IgD-negative memory B cell (primary cell): ENCODE measurements around the gene SYNE3. TPM values are rescaled to one million over a fixed set of nuclear protein-coding genes. Genes with fewer than 3 reads are reported as not detected.

Source experiments
- H3K27ac Mint-ChIP-seq, 3 donors: one replicate each; pipeline ENCODE4 v1.8.0; 2020 to 2022; ENCODE audit warnings: mild to moderate bottlenecking in 3 of 3, mixed read lengths in 3 of 3, moderate library complexity in 1 of 3
- H3K27me3 Mint-ChIP-seq: one replicate; pipeline ENCODE4 v1.8.0; 2021; ENCODE audit warnings: mixed read lengths
- H3K36me3 Mint-ChIP-seq: one replicate; pipeline ENCODE4 v1.8.0; 2020; ENCODE audit warnings: mild to moderate bottlenecking, mixed read lengths
- H3K4me1 Mint-ChIP-seq, 3 donors: one replicate each; pipeline ENCODE4 v1.8.0; 2020 to 2022; ENCODE audit warnings: mixed read lengths in 3 of 3, mild to moderate bottlenecking in 1 of 3
- H3K4me3 Mint-ChIP-seq, 4 donors: one replicate each; pipeline ENCODE4 v1.8.0; 2020 to 2022; ENCODE audit warnings: mild to moderate bottlenecking in 4 of 4, mixed read lengths in 4 of 4, moderate library complexity in 3 of 4
- H3K9me3 Mint-ChIP-seq, 3 donors: one replicate each; pipeline ENCODE4 v1.8.0; 2020 to 2021; ENCODE audit warnings: mixed read lengths in 3 of 3, mild to moderate bottlenecking in 1 of 3
- polyA plus RNA-seq: library from polyadenylated mRNA; unstranded; fragments of 300-500 nt; fragmentation: Illumina TruSeq; gene quantifications from one replicate; pipeline ENCODE4 v1.2.3, GENCODE V29; 2021

The SYNE3 gene
- polyA plus RNA-seq, 1 donor from 2014 or later, result 8.8 TPM

GRCh38 chr14:95535226-95536021 is 19.0 kb upstream of the SYNE3 start:
- H3K36me3 Mint-ChIP-seq, result peaks cover 2% of the 10 kb centered on the region
- no peaks in the 10 kb centered on the region for H3K27me3 Mint-ChIP-seq
- peaks cover 23 to 50% (median 36%) of the 10 kb centered on the region in 3 donors for H3K4me1 Mint-ChIP-seq
- peak overlapping the region; percentile 74 to 87 (median 83) for H3K27ac Mint-ChIP-seq
- no peaks in the 10 kb centered on the region for H3K9me3 Mint-ChIP-seq
- H3K4me3 Mint-ChIP-seq, result peak overlapping the region; percentile 85 to 95 (median 90)

DNA sequence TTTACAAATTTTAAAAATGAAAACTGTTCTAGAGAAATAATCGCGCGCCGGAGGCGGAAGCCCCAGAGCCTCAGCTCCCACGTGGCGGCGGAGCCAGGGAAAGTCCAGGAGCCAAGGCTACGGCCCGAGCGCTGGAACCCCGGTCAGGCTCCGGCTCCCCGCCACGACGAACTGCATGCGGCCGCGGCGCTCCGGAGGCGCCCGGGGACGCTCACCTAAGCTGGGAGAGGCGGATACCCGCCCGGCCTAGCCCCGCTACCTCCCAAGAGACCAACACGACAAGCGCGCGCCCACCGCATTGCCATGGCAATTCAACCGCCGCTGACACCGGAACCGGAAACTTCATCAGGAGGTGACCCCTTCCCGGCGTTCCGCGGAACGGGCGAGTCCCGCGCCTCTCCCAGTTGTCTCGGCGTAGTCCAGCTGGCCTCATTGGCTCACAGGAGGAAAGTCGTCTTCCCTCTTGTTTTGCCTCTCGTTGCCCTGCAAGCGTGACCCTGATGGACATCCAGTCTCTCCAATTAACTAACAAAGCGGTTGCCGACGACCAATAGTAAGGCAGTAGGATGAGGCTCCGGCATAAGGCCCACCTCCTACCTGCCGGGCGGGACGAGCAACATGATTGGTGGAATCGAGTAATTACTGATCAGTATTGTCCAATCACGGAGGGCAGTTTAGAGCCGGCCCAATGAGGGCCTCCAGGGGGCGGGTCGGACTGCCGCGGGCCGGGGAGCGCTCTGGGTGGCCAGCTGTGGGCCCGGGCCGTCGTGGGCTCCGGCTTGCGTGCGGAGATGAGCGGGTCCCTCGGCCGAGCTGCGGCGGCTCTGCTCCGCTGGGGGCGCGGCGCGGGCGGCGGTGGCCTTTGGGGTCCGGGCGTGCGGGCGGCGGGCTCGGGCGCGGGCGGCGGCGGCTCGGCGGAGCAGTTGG is 18.1 kb upstream of the SYNE3 start, which contains the start of gene GLRX5:
Gene GLRX5 (plus strand): TSS at position 752 of the 927 bp plus-strand sequence. CDS start 40 bp downstream, at position 792.
- H3K27me3 Mint-ChIP-seq, result no peaks in the 10 kb centered on the region
- H3K36me3 Mint-ChIP-seq, result peaks cover 2% of the 10 kb centered on the region
- peak within 1 kb of the TSS; percentile 81 to 98 (median 83) for H3K27ac Mint-ChIP-seq
- no peaks in the 10 kb centered on the region for H3K9me3 Mint-ChIP-seq
- H3K4me3 Mint-ChIP-seq, result peak within 1 kb of the TSS; percentile 85 to 95 (median 92)
- peaks cover 23 to 47% (median 36%) of the 10 kb centered on the region in 3 donors for H3K4me1 Mint-ChIP-seq

DNA sequence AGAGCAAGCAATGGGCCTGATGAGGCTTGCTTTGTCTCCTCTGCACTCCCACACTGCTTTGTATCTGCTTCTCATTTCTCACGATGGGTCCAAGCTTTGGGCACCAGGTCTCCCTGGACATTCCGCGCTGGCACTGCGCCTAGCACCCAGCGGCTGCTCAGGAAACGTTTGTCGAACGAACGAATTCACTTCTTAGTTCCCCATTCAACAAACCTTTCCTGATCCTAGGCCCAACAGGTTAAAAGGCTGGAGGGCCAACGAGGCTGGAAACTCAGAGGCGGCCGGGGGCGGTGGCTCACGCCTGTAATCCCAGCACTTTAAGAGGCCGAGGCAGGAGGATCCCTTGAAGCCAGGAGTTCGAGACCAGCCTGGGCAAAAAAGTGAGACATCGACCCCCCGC is 17.4 kb upstream of the SYNE3 start:
- peak overlapping the region; percentile 81 to 98 (median 83) for H3K27ac Mint-ChIP-seq
- peaks cover 2% of the 10 kb centered on the region for H3K36me3 Mint-ChIP-seq
- H3K4me3 Mint-ChIP-seq, result peak overlapping the region; percentile 82 to 95 (median 92)
- H3K9me3 Mint-ChIP-seq, result no peaks in the 10 kb centered on the region
- H3K27me3 Mint-ChIP-seq, result no peaks in the 10 kb centered on the region
- peaks cover 23 to 47% (median 40%) of the 10 kb centered on the region in 3 donors for H3K4me1 Mint-ChIP-seq

DNA sequence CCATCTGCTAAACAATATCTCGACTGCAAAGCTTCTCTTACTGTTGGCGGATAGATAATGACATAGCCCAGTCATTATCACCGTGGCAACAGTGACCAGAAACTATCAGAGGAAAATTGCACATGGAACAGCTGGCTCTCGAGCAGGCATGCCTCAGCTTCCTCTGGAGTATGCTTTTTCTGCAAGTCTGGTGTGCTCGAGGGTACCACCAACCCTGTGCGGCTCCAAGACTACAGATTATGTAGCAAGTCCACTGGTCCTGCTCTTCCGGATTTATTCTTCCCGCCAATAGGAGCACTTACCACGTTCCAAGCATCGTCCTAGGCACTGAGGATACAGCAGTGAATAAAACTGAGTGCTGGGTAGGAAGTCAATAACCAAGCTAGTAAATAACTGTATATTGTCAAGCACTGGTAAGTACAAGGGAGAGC is 17.0 kb upstream of the SYNE3 start:
- H3K27ac Mint-ChIP-seq, result peak overlapping the region; percentile 81 to 98 (median 83)
- peaks cover 2% of the 10 kb centered on the region for H3K36me3 Mint-ChIP-seq
- no peaks in the 10 kb centered on the region for H3K9me3 Mint-ChIP-seq
- peak overlapping the region; percentile 82 to 95 (median 92) for H3K4me3 Mint-ChIP-seq
- no peaks in the 10 kb centered on the region for H3K27me3 Mint-ChIP-seq
- peaks cover 23 to 47% (median 40%) of the 10 kb centered on the region in 3 donors for H3K4me1 Mint-ChIP-seq

GRCh38 chr14:95531969-95532368 is 15.5 kb upstream of the SYNE3 start:
- peaks cover 27 to 44% (median 41%) of the 10 kb centered on the region in 3 donors for H3K4me1 Mint-ChIP-seq
- H3K27ac Mint-ChIP-seq, result peak overlapping the region; percentile 54 to 83 (median 81)
- peak overlapping the region; percentile 61 to 95 (median 83) for H3K4me3 Mint-ChIP-seq
- no peaks in the 10 kb centered on the region for H3K9me3 Mint-ChIP-seq
- H3K27me3 Mint-ChIP-seq, result no peaks in the 10 kb centered on the region
- peaks cover 2% of the 10 kb centered on the region for H3K36me3 Mint-ChIP-seq

DNA sequence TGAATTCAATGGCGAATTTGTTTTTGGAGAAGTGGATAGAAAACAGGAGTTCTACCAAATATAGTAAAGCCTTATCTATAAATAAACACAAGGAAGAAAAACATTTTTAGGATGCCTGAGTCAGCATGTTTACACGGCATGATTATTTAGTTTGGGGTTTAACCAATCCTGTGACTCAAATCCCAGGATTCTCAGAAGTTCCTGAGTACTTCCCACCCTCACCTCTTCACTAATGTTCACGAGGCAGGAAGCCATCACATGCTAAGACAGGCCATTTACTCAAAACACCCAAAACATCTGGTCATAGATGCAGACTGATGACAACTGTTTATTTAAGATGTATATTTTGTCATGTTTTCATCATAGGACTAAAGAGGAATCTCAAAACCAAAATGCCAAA is 15.0 kb upstream of the SYNE3 start:
- Mint-ChIP-seq H3K4me1 (peaks cover 26 to 41% (median 38%) of the 10 kb centered on the region in 3 donors), H3K9me3 (no peaks in the 10 kb centered on the region), H3K27ac (peak overlapping the region in 1 of 3 donors; percentile 81), H3K27me3 (no peaks in the 10 kb centered on the region), H3K36me3 (peaks cover 2% of the 10 kb centered on the region), H3K4me3 (no peak overlapping the region)

- H3K36me3 Mint-ChIP-seq, result peaks cover 2% of the 10 kb centered on the region
- peaks cover 22 to 34% (median 33%) of the 10 kb centered on the region in 3 donors for H3K4me1 Mint-ChIP-seq
- H3K4me3 Mint-ChIP-seq, result peak overlapping the region in 2 of 4 donors; percentile 11 to 39
- H3K27me3 Mint-ChIP-seq, result no peaks in the 10 kb centered on the region
- no peaks in the 10 kb centered on the region for H3K9me3 Mint-ChIP-seq
- no peak overlapping the region for H3K27ac Mint-ChIP-seq
Observed at GRCh38 chr14:95530473-95531276, 14.2 kb upstream of the SYNE3 start.

DNA sequence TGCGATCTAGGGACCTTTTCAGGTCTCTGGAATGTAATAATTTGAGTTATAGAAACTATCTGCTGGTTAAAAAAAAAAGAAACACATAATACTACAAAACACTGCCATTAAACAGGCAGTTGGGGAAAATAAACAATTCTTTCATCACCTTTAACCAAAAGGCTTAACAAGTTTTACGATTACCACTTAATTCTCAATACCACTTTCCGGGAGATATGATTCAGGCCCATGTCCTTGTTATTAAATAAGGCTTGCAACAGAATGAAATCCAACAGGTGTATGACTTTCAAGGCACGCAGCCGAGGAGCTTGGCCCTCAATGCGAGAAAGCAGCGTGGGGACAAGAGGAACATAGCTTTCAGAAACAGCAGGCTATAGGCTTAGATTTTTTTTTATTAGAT is 12.8 kb upstream of the SYNE3 start:
- no peaks in the 10 kb centered on the region for H3K9me3 Mint-ChIP-seq
- H3K4me3 Mint-ChIP-seq, result peak overlapping the region in 1 of 4 donors; percentile 62
- H3K36me3 Mint-ChIP-seq, result peaks cover 2% of the 10 kb centered on the region
- peak overlapping the region in 1 of 3 donors; percentile 28 for H3K27ac Mint-ChIP-seq
- no peaks in the 10 kb centered on the region for H3K27me3 Mint-ChIP-seq
- peaks cover 19 to 33% (median 30%) of the 10 kb centered on the region in 3 donors for H3K4me1 Mint-ChIP-seq

GRCh38 chr14:95527387-95528002 is 11.0 kb upstream of the SYNE3 start:
- Mint-ChIP-seq H3K36me3 (peaks cover under 1% of the 10 kb centered on the region), H3K27ac (peak overlapping the region; percentile 1 to 27 (median 5)), H3K4me3 (peak overlapping the region in 1 of 4 donors; percentile 41), H3K27me3 (no peaks in the 10 kb centered on the region), H3K4me1 (peaks cover 18 to 33% (median 20%) of the 10 kb centered on the region in 3 donors), H3K9me3 (no peaks in the 10 kb centered on the region)

GRCh38 chr14:95526483-95527386 is 10.3 kb upstream of the SYNE3 start:
- Mint-ChIP-seq H3K36me3 (no peaks in the 10 kb centered on the region), H3K4me3 (peak overlapping the region in 1 of 4 donors; percentile 41)

GRCh38 chr14:95525999-95526398 is 9.5 kb upstream of the SYNE3 start:
- H3K4me3 Mint-ChIP-seq, result no peak overlapping the region
- H3K9me3 Mint-ChIP-seq, result no peaks in the 10 kb centered on the region
- H3K36me3 Mint-ChIP-seq, result no peaks in the 10 kb centered on the region
- H3K4me1 Mint-ChIP-seq, result peaks cover 11 to 23% (median 14%) of the 10 kb centered on the region in 3 donors
- H3K27ac Mint-ChIP-seq, result no peak overlapping the region
- H3K27me3 Mint-ChIP-seq, result no peaks in the 10 kb centered on the region

More at GRCh38 chr14:95526483-95527386, 10.3 kb upstream of the SYNE3 start:
- Mint-ChIP-seq H3K27ac (peak overlapping the region; percentile 1 to 27 (median 5)), H3K27me3 (no peaks in the 10 kb centered on the region), H3K9me3 (no peaks in the 10 kb centered on the region), H3K4me1 (peaks cover 11 to 28% (median 14%) of the 10 kb centered on the region in 3 donors)

GRCh38 chr14:95524706-95525512 is 8.5 kb upstream of the SYNE3 start:
- Mint-ChIP-seq H3K9me3 (no peaks in the 10 kb centered on the region), H3K4me1 (peaks cover 18 to 27% (median 20%) of the 10 kb centered on the region in 3 donors), H3K27me3 (no peaks in the 10 kb centered on the region), H3K36me3 (no peaks in the 10 kb centered on the region), H3K4me3 (no peak overlapping the region), H3K27ac (peak overlapping the region in 1 of 3 donors; percentile 55)
